H9 (cell line): ENCODE results near the gene MGARP. TPM values are rescaled to one million over a fixed set of nuclear protein-coding genes. Genes with fewer than 3 reads are reported as not detected.

Experiments used
- DNase-seq: peaks from one replicate; pipeline ENCODE4 v3.0.0-alpha.2; 2017
- H2AFZ ChIP-seq: one replicate; pipeline ENCODE4 v1.6.1; 2013; ENCODE audit warnings: mild to moderate bottlenecking, low read length, control low read depth, moderate library complexity
- H2AK5ac ChIP-seq: 2 replicates; pipeline ENCODE4 v1.6.1; 2013; ENCODE audit warnings: low read length, control low read depth, mixed read lengths; ENCODE audit not compliant: insufficient read length
- H2BK120ac ChIP-seq: one replicate; pipeline ENCODE4 v1.6.1; 2013; ENCODE audit warnings: low read depth, mild to moderate bottlenecking, low read length, control low read depth, inconsistent platforms; ENCODE audit not compliant: poor library complexity, severe bottlenecking
- H2BK12ac ChIP-seq: 2 replicates; pipeline ENCODE4 v1.6.1; 2013; ENCODE audit warnings: low read length, control low read depth, mixed read lengths, low read depth; ENCODE audit not compliant: insufficient read length
- H2BK15ac ChIP-seq: 2 replicates; pipeline ENCODE4 v1.6.1; 2013; ENCODE audit warnings: low read depth, low read length, control low read depth
- H2BK20ac ChIP-seq: one replicate; pipeline ENCODE4 v1.6.1; 2013; ENCODE audit warnings: low read depth, mild to moderate bottlenecking, low read length, control low read depth, inconsistent platforms; ENCODE audit not compliant: poor library complexity, severe bottlenecking
- H2BK5ac ChIP-seq: 2 replicates; pipeline ENCODE4 v1.6.1; 2013; ENCODE audit warnings: low read length, control low read depth, mixed read lengths; ENCODE audit not compliant: insufficient read length
- H3K14ac ChIP-seq: 2 replicates; pipeline ENCODE4 v1.6.1; 2013; ENCODE audit warnings: low read length, control low read depth; ENCODE audit not compliant: insufficient read depth
- H3K18ac ChIP-seq: 2 replicates; pipeline ENCODE4 v1.6.1; 2013; ENCODE audit warnings: low read depth, mild to moderate bottlenecking, mixed read lengths, low read length, control low read depth; ENCODE audit not compliant: insufficient read length
- H3K23ac ChIP-seq: 2 replicates; pipeline ENCODE4 v1.6.1; 2013; ENCODE audit warnings: low read length, control low read depth, mixed read lengths, low read depth; ENCODE audit not compliant: insufficient read length
- H3K23me2 ChIP-seq: 2 replicates; pipeline ENCODE4 v1.6.1; 2013; ENCODE audit warnings: low read depth, mild to moderate bottlenecking, mixed read lengths, low read length, control low read depth; ENCODE audit not compliant: insufficient read length, poor library complexity, severe bottlenecking
- H3K27ac ChIP-seq: 2 replicates; pipeline ENCODE4 v1.5.1; 2013; ENCODE audit warnings: low read length, control low read depth, mixed read lengths, low read depth; ENCODE audit not compliant: insufficient read length
- H3K27me3 ChIP-seq: 2 replicates; pipeline ENCODE4 v1.6.1; 2013; ENCODE audit warnings: low read length, control low read depth, inconsistent platforms; ENCODE audit not compliant: insufficient read depth
- H3K4ac ChIP-seq: 2 replicates; pipeline ENCODE4 v1.6.1; 2013; ENCODE audit warnings: low read depth, mild to moderate bottlenecking, control low read depth, inconsistent platforms, low read length, moderate library complexity
- H3K4me1 ChIP-seq: 2 replicates; pipeline ENCODE4 v1.6.1; 2013; ENCODE audit warnings: low read length, control low read depth, inconsistent platforms; ENCODE audit not compliant: insufficient read depth
- H3K4me2 ChIP-seq: 2 replicates; pipeline ENCODE4 v1.6.1; 2013; ENCODE audit warnings: low read length, control low read depth, mixed read lengths; ENCODE audit not compliant: insufficient read length, insufficient read depth
- H3K56ac ChIP-seq: 2 replicates; pipeline ENCODE4 v1.6.1; 2013; ENCODE audit warnings: low read depth, mild to moderate bottlenecking, mixed read lengths, low read length, control low read depth; ENCODE audit not compliant: insufficient read length
- H3K79me1 ChIP-seq: 2 replicates; pipeline ENCODE4 v1.6.1; 2013; ENCODE audit warnings: low read depth, mild to moderate bottlenecking, moderate library complexity, low read length, control low read depth, inconsistent platforms; ENCODE audit not compliant: insufficient read depth, poor library complexity, severe bottlenecking
- H3K79me2 ChIP-seq: 2 replicates; pipeline ENCODE4 v1.6.1; 2013; ENCODE audit warnings: low read length, control low read depth, inconsistent platforms; ENCODE audit not compliant: insufficient read depth
- H3K9ac ChIP-seq: 2 replicates; pipeline ENCODE4 v1.6.1; 2013; ENCODE audit warnings: low read length, control low read depth, mixed read lengths; ENCODE audit not compliant: insufficient read length; ENCODE audit errors: extremely low read depth
- H3K9me3 ChIP-seq: one replicate; pipeline ENCODE4 v1.6.1; 2013; ENCODE audit warnings: low read depth, low read length, inconsistent platforms; ENCODE audit not compliant: control insufficient read depth
- H3T11ph ChIP-seq: one replicate; pipeline ENCODE4 v1.6.1; 2013; ENCODE audit warnings: mild to moderate bottlenecking, low read length, control low read depth, inconsistent platforms
- H4K20me1 ChIP-seq: one replicate; pipeline ENCODE4 v1.6.1; 2013; ENCODE audit not compliant: control insufficient read depth, insufficient read length, insufficient read depth
- H4K5ac ChIP-seq: 2 replicates; pipeline ENCODE4 v1.6.1; 2013; ENCODE audit warnings: low read depth, mild to moderate bottlenecking, mixed read lengths, low read length, control low read depth; ENCODE audit not compliant: insufficient read length
- H4K8ac ChIP-seq: replicated peaks from 2 replicates; pipeline ENCODE4 v1.6.1; 2013; ENCODE audit warnings: low read length, control low read depth, mixed read lengths, low read depth; ENCODE audit not compliant: insufficient read length
- H4K91ac ChIP-seq: 2 replicates; pipeline ENCODE4 v1.6.1; 2013; ENCODE audit warnings: low read depth, mild to moderate bottlenecking, moderate library complexity, mixed read lengths, low read length, control low read depth; ENCODE audit not compliant: insufficient read length
- H3K27ac Mint-ChIP-seq, 3 experiments: 2 replicates in 2 of 3; 3 replicates in 1 of 3; pipeline ENCODE4 v1.8.0; 2020 to 2021; ENCODE audit warnings: mixed read lengths in 3 of 3, mild to moderate bottlenecking in 1 of 3, moderate library complexity in 1 of 3
- H3K27me3 Mint-ChIP-seq: 2 replicates; pipeline ENCODE4 v1.8.0; 2021; ENCODE audit warnings: low read depth, mild to moderate bottlenecking, moderate library complexity, mixed read lengths
- H3K36me3 Mint-ChIP-seq, 3 experiments: 2 replicates in 2 of 3; 3 replicates in 1 of 3; pipeline ENCODE4 v1.8.0; 2020 to 2021; ENCODE audit warnings: low read depth in 3 of 3, mixed read lengths in 3 of 3; ENCODE audit not compliant: insufficient read depth in 1 of 3
- H3K4me1 Mint-ChIP-seq, 2 experiments: 2 replicates each; pipeline ENCODE4 v1.8.0; 2020; ENCODE audit warnings: mixed read lengths in 2 of 2
- H3K4me3 Mint-ChIP-seq, 2 experiments: 2 replicates in 1 of 2; 3 replicates in 1 of 2; pipeline ENCODE4 v1.8.0; 2020 to 2021; ENCODE audit warnings: mild to moderate bottlenecking in 2 of 2, mixed read lengths in 2 of 2, moderate library complexity in 1 of 2
- H3K9me3 Mint-ChIP-seq, 2 experiments: 2 replicates in 1 of 2; 3 replicates in 1 of 2; pipeline ENCODE4 v1.8.0; 2020; ENCODE audit warnings: mild to moderate bottlenecking in 2 of 2, mixed read lengths in 2 of 2, moderate library complexity in 1 of 2
- CTCF ChIP-seq: fragments of 200-600 bp; sonication (generic); conservative IDR thresholded peaks from 3 replicates; pipeline ENCODE4 v1.8.0; 2021; ENCODE audit warnings: antibody characterized with exemption, mild to moderate bottlenecking
- WGBS: extraction: QIAGEN DNeasy Blood & Tissue Kit; methylation state at CpG from one replicate; pipeline ENCODE4 v1.1.7; 2013; ENCODE audit warnings: missing lambda C conversion rate, low lambda C conversion rate, mixed read lengths; ENCODE audit not compliant: insufficient read length; ENCODE audit errors: extremely low coverage; 5-methylcytosine and 5-hydroxymethylcytosine counted together
- total RNA-seq: library from RNA; stranded (reverse); gene quantifications from 2 replicates; pipeline ENCODE4 v1.2.1, GENCODE V29; 2021

The MGARP gene
- total RNA-seq, 1 experiment from 2014 or later: 4.0 TPM

- Mint-ChIP-seq H3K4me1 (peaks cover 18% of the 10 kb centered on the region in 2 experiments), H3K27ac (no peak overlapping the region), H3K27me3 (no peaks in the 10 kb centered on the region), H3K9me3 (no peaks in the 10 kb centered on the region), H3K4me3 (no peak overlapping the region), H3K36me3 (no peaks in the 10 kb centered on the region)
- Histone ChIP-seq H3K23me2 (no peaks in the 10 kb centered on the region), H3K79me1 (no peaks in the 10 kb centered on the region), H2BK120ac (no peak overlapping the region), H3K14ac (no peak overlapping the region), H3K56ac (no peak overlapping the region), H4K5ac (no peak overlapping the region), H3K4me1 (peaks cover 11% of the 10 kb centered on the region; the same call in 1 of the 2 replicates), H3K27me3 (no peaks in the 10 kb centered on the region), H3K27ac (no peak overlapping the region), H3K23ac (no peak overlapping the region), H2BK20ac (no peak overlapping the region), H3K18ac (no peak overlapping the region), H4K8ac (no peak overlapping the region), H4K91ac (no peak overlapping the region), H3K9me3 (no peaks in the 10 kb centered on the region), H4K20me1 (no peaks in the 10 kb centered on the region), H3K4ac (no peak overlapping the region), H3K79me2 (no peaks in the 10 kb centered on the region), H3T11ph (no peak overlapping the region), H2BK5ac (no peak overlapping the region), H2AK5ac (no peak overlapping the region), H3K9ac (no peak overlapping the region), H2BK15ac (no peak overlapping the region), H3K4me2 (no peak overlapping the region), H2BK12ac (no peak overlapping the region), H2AFZ (no peak overlapping the region)
- no peak for TF ChIP-seq CTCF
- WGBS: no CpG with 5 or more reads among the region's 3 CpGs
- DNase-seq: no peak
Measured at GRCh38 chr4:139246166-139246565, 33.9 kb downstream of the MGARP start.
